ENCODE results near the gene ILDR2.

Gene ILDR2

DNA sequence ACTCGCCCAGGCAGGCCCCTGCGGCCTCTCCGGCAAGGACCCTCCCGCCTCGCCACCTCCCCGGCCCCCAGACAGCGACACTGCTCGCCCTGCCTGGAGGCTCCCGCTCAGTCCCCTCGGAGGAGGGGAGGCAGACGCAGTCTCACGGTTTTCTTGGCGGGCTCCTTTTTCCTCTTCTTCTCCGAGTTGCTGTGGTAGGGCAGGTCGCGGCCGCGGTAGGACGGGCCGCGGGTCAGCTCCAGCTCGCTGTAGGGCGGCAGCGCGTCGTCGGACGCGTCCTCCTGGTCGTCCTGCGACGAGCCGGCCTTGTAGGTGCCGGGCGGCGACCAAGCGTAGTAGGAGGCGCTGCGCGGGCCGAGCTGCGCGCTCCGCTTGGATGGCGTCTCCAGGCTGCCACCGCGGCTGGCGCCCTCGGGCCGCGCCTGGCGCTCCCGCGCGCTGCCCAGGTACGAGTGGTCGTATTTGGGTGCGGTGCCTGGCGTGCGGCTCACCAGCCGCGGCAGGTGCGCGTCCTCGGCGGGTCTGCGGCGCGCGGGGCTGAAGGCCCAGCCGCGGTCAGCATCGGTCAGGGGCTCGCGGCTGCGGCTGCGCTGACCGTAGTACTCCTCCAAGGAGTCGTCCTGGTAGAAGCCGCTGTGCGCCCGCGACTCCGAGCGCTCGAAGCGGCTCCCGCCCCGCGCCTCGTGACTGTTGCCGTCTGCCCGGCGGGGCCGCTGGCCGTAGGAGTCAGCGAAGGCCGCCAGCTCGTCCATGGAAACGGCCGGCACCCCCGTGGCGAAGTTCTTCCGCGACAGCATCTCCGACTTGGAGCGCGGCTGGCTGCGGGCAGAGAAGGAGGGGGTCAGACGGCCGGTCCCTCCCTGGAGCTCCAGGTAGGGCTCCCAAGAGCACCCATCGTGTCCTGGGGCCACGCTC, 54.5 kb downstream of the ILDR2 start:
- FAIRE-seq: no peak

DNA sequence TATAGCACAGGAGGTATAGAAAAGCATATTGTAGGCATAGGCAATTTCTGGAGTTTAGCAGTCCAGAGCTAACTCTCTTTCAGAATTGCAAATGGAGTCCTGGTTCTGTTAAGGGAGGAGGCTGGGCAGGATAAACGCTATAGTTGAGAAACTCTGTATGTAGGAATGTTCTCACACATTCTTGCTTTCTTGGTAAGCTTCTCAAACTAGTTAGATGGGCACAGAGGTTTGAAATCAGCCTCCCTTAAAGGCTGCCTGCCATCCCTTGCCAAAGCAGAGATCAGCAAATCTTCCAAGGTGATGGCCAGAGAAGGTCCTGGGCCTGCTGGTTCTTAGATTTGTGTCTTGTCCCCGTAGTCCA, 56.4 kb downstream of the ILDR2 start:
- FAIRE-seq: no peak

DNA sequence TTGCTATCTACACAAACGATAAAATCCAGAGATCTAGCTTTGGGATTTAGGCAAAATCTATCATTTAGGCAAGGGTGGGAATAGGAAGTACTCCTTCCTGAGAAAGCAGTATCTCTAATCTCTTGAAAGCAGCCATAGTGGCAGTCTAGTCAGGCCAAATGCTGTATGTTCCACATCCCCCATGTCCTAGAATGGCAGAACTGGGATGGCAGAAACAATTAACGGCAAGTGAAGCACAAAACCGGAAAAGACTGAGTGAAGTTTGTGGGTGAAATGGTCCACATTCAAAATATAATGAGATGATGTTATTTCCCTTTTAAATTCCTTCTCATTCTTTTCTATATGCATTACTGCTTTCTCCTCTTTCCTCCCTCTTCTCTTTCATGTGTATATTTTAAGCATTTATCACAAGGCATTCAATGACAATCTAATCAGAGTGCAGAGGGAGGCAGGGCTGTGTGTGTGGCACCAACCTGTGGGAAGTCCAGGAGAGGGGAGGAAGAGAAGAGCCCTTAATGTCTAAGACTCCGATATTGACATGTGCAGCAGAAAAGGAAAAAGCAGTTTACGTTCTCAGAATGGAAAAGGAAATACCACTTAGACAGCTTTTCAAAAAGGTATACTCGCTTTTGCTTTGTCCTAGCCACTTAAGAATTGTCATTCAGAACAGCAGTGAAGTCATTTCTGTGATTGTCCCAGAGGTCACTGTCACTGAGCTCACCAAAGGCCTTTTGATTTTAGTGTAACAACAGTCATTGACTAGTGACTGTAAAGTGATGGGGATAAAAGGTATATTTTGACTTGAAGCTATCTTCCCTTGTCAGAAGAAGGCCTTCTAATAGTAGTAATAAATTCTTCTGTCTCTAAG, 57.0 kb downstream of the ILDR2 start:
- FAIRE-seq: no peak

DNA sequence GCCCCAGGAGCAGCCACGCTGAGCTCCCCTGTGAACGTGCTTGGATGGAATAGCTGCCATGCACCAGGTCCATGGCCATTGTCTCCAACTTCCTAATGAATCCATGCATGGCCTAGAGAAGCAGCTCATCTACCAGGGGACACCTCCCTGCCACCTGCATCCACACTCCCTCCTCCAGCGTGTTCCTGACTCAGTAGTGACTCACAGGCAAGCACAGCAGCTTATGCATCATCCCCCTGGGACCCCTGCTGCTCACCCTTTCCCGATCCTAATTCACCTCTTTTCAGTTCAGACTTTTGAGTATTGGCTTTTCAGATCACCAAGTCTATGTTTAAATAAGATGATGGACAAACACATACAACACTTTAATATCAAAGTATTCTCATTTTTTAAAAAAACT, 59.4 kb downstream of the ILDR2 start:
- no peak for FAIRE-seq

DNA sequence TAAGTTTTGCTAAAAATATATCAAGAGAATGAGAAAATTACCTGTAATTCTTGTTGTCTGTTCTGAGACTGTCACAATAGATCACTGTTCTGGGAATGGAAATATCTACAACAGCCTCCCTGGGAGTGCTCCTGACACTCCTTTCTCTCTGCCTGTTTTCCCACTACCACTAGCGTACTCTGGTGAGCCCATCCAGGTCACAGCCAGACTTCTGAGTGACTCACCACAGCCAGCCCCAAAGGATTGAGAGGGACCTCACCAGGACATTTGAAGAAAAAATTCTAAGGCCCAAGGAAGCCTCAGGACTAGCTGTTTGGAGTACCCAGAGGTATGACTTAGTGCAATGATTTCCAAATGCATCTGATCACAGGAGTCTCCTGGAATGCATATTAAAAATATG, 60.3 kb downstream of the ILDR2 start:
- FAIRE-seq: no peak

DNA sequence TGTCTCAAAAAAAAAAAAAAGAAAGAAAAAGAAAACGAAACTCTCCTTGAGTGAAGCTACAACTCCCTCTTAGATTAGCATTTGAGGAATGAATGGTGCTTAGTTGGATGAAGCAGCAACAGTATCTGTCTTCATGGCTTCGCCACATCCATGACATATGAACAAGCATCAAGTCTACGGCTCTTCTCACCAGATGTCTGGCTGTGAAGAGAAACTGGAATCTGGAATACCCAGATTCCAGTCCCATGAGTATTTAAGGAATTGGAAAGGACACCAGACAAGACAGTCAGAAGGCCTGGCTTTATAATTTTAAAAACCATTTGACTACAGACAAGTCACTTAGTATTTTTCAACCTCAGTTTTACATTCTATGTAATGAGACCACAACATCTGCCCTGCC, 61.2 kb downstream of the ILDR2 start:
- no peak for FAIRE-seq

DNA sequence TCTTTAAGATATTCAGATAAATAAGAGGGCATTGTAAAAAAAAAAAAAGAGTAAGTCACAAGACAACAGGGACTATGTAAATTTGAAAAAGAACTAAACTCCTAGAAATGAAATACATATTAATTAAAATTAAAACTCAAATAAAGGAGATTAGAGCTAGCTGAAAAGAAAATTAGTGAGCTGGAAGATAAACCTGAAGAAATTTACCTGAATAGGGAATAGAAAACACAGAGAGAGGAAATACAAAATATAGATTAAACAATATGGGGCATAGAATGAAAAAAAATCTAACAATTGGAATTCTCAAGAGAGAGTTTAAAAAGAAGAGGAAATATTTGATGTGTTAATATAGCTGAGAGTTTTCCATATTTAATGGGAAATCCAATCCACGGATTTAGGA, 63.7 kb downstream of the ILDR2 start:
- peak; percentile 11 for FAIRE-seq

DNA sequence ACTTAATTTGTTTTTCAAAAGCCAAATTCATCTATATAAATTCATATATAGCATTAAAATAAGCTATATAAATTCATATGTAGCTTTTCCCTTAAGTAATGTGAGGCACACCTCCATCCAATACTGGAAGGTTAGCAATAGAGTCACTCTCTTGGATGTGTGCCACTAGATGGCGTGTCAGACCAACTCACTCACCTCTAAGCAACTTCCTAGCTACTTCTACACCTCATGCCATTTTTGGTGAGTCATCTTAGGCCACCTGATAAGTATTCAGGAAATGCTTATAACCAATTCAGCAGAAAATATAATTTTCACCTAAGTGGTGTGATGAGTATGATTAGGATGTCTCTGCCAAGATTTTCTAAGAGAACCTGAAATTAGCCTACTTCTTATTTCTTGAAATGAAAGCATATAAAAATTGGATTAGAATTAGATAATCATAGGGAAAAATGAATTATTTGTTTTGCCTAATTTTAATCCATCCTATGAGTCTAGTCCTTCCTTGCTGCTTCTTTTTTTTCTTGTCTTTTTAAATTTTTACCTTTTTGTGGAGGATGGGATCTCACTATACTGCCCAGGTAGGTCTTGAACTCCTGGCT, 64.8 kb downstream of the ILDR2 start:
- peak; percentile 93 for FAIRE-seq

DNA sequence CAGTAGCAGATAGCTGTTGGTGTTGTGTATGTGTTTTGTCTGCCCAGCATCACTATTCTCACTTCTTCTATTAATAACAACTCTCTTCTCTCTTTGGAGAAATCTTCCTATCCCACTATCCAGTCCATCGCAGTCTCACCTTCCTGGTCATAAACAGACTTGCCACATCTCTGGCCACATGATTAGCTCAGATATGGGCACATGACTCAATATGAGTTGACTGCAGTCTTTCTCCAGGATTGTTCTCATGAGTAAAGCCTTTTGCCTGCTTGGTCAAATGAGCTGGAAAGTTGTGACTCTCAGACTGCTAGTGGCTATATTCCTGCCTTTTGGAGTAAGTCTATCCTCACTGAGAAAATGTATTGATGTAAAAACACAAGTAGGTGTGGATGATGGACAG, 66.4 kb downstream of the ILDR2 start:
- no peak for FAIRE-seq

DNA sequence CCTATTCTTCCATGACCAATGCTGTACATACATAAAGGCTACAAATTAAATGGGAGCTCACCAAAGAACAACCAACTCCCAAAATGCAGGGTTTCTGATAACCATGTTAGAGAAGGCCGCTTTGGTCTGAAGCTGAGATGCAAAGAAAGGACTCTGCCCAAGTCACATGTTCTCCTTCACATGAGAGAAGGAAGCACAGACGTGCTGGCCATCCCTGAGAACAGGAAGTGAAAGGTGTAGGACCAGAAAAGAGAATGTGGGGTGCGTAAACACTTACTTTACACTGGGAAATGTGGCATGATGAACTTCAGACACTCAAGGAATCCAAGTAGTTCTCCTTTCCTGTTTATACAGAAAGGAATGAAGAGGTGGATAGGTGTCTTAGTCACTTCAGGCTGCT, 67.6 kb downstream of the ILDR2 start:
- no peak for FAIRE-seq

DNA sequence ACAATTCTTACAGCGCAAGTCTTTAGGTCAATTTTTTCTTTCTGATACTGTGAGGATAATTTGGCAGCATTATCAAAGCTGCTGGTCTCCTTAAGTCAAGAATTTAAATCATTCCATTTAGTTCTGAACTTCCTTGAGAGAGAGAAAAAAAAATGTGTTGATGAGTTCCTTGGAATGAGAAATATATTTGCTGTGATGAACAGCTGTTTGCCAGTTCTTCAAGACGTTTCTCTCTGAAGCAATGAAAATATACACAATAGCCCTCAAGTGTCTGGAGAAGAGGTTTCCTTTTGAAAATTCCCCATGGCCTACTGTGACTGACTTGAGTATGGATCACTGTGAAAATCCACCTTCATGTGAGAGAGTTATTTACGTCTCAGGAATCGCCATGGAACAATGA, 68.3 kb downstream of the ILDR2 start:
- FAIRE-seq: no peak

DNA sequence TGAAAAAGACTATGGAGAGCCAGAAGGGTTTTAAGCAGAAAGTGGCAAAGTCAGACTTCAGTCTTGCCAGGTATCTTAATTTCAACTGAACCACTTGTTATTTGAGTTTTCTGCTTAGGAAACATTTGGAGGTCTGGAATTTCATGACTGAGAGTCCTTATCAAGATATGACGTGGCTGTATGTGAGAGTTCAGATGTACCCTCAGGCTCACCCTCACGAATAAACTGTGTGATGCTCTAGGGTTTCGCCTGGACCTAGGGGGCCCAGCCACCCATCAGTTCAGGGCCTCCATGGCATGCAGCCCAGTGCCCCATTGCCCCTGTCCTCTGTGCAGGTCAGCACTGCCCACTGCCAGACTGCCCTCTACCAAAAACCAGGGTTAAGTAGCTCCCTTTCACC, 68.7 kb downstream of the ILDR2 start:
- no peak for FAIRE-seq

DNA sequence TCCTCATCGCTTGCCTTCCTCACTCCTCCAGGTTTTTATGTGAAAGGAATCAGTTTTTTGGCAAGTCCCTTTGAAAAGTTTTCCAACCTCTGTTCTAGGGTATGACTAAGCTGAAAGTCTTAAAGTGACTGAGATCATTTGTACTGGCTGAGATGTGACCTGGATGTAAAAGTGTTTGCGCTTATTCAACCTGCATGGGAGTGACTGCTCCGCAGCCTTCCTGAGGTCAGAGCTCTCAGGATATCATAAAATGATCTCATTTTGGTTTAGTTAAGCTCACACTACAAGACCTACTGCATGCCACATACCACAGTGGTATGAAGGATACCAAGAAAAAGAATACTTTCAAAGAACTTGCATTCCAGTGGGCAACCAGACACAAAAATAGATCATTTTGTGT, 69.4 kb downstream of the ILDR2 start:
- FAIRE-seq: no peak

DNA sequence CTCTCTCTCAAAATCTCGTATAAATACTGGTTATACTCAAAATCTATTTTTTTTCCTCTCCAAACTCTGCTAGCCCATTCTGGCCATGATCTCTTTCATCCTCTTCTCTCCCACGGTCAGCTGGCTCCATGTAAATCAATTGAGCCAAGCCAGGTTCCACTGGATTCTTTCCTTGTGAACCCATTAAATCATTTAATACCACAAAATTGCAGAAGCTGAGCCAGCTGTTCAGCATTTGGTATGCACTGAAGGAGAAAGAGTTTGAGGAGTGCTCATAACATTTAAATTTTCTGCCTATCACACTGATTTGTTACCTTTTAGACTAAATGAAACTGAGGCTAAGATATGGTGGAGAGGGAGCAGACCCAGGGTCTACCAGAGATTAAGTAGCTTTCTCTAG, 70.2 kb downstream of the ILDR2 start:
- no peak for FAIRE-seq

DNA sequence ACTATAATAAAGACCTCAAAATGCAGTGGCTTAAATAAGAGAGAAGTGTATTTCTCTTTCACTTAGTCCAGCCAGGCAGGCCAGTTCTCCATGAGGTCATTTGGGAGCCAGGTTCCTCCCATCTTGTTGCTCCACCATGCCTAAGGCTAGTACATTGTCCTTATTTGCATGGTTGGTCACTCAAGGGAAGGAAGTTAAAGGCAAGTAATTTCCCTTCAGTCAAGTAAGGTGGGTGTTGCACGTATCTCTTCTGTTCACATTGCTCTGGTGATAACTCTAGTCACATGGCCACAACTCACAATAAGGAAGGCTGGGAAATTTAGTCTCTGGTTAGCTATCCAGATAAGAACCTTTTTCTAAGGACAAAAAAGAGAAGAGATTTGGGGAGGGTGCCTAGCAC, 72.1 kb downstream of the ILDR2 start:
- no peak for FAIRE-seq

DNA sequence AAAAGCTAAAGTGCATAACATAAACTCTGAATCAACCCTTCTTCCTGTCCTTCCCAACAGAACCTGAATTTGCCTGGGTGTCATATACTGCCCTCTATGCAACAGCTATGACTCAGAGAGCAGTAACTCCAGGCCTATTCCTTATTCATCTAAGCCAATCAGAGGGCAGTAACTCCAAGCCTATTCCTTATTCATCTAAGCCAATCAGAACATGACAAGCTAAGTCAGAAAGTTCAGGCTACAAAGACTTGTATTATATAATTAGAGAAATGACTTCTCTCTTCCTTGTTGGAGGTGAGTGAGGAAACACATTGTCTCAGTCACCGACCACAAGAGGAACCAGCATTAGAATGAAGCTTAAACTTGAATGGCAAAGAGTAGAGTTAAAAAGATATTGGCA, 73.1 kb downstream of the ILDR2 start:
- no peak for FAIRE-seq

DNA sequence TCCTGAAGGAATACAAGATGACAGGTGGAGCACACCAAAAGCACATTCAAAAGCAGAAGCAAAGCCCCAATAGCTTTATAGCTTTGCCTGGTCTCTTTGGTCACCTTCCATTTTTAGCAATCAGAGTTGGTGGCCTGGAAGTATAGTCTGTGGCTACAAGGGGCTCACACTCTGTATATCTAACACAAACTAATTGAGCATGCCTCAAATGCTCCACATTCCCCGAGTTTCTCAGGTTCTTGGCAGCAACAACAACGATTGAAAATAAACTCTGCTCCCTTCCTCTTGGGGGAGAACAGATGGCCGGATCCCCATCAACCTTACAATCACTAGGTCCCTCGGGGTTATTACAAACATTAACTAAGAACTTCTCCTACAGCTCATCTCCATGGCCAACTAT, 74.4 kb downstream of the ILDR2 start:
- FAIRE-seq: no peak

DNA sequence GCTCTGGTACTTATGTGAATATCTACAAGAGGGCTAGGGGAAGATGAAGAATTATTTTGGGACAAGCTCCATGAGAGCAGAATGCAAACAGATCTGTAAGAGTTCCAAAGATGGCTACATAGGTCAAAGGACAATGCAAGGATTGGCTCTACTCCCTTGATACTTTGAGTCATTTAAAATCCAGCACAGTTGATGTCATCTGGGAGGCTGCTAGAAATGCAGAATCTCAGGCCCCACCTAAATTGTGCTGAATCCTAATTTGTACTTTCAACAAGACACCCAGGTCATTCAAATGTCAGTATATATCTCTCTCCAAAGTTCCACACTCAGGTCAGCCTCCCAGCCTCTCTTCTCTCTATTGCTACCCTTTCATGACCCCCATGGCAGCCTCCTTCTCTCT, 75.6 kb downstream of the ILDR2 start:
- FAIRE-seq: no peak

DNA sequence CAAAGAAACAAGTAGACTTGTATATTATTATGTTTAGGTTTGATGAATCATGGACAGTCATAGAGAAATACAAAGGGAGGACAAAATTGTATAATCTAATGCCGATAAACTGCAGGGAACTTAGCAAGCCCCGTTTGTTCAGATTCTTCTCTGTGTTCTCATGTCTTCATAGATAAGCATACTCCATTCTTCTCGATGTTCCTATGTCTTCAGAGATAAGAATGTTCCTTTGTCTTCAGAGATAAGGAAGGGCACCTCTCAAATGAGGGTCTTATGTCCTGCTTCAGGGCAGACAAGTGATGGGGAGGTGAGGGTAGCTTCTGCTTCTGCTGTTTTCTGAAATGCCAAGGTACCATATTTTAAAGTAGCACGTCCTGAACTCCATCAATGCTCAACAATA, 79.6 kb downstream of the ILDR2 start:
- FAIRE-seq: no peak

DNA sequence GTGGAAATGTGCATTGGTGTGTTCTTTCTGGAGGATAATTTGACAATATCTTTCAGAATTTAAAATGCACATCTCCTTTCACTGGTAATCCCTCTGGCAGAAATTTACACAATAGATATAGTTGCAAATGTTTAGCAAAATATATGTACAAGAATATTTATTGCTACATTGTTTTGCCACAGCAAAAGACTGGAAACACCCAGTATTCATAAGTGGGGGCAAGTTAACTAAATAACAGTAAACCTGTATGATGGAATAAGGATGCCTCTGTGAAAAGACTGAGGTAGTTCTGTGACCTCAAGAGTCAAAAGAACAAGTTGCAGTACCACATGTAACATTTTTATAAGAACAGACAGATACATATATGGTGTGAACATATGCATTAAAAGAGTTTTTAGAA, 85.6 kb downstream of the ILDR2 start:
- FAIRE-seq: no peak

DNA sequence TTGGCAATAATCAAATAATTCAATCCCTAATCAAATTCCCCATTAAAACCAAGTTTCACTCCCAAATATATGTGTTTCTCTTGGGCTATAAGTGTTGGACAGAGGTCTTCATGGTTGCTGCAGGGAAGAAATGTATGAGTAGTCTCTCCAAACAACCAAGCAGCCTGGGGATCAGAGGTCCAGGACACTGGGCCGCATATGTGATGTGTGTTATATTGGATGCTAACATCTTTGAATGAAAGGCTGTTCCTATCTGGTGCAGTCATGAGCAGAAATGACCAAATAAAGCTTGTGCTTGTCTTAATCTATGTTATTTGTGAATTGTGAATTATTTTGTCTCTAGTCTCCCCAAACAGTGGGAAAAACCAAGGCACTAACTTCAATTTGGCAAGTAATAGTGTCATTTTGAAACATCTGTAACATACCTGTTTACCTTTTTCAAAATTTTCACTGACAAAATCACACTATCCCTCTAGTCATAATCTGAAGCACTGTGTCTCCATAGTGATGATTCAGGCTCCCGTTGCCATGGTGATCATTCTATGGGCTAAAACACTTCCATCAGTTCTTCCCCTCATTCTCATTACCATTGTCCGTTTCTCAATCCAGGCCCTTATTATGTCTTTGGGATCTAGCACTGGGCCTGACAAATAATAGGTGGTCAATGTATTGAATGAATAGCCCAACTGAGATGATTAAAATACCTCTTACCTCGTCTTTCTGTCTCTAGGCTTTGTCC, 86.8 kb downstream of the ILDR2 start:
- FAIRE-seq: no peak

DNA sequence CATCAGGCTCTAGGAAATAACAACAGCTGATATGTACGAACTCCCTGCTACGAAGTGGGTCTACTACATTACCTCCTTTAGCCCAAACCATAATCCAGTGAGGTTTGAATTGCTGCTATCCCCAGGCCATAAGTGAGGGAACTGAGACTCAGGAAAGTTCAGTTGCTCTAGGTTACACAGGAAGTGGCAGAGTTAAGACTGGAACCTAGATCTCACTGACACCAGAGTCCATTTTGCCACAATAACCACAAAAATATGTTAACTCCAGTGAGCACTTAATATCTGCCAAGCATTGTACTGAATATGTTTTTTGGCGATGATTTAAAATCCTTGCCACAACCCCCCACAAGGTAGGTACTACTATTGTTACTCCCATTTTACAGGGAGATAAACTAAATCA, 90.4 kb downstream of the ILDR2 start:
- no peak for FAIRE-seq

DNA sequence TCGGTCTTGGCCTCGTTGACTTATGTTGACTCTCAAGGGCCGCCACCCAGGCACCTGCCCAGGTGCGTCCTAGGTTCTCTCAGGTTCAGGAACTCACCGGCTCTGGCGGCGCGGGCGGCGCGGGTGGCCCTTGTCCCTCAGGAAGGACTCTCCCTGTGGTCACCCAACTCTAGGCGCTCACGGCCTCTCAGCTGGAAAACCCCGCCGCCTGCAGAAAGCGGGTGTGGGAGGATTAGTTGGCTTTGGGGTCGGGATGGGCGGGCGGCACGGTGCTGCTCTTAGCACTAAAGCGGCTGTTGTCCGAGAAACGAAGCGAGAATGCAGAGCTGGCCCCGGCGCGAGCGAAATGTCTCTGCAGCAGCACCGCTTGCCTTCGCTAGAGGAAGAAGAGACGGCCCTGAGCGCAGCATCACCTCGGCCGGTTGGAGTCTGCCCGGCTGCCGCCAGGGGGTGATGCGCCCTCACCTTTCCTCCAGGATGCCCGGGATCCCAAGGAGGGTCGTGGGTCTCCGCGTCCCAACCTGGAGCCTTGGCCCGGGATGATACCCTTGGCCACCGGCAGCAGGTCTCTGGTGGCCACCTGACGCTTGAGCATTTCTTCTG, 91.2 kb downstream of the ILDR2 start:
- FAIRE-seq: no peak

All from G401.6 (cell line).